ENCODE measurements around the gene THSD4.

- TF ChIP-seq YY1 (IDR thresholded peaks at IDR 0.05; ENCODE audit: insufficient read depth, insufficient read length) (no peak), SUZ12 (IDR thresholded peaks at IDR 0.05; ENCODE audit: extremely low read depth, insufficient read depth, insufficient read length) (no peak), ZNF274 (IDR thresholded peaks at IDR 0.05; ENCODE audit: low read depth, low read length) (no peak)
These were observed 214.4 kb downstream of the THSD4 start for GRCh38 chr15:71329497-71330260.

Measured in NT2/D1 (cell line).